22Rv1 (cell line): Measurements from ENCODE around the gene GTPBP10.

Experiments used
- CTCF ChIP-seq: fragments of 450-650 bp; IDR thresholded peaks from 2 replicates; pipeline ENCODE4 v1.5.1; 2017; ENCODE audit warnings: mild to moderate bottlenecking
- ZFX ChIP-seq: fragments of 450-650 bp; IDR thresholded peaks from 2 replicates; pipeline ENCODE4 v1.6.1; 2017; ENCODE audit warnings: antibody characterized with exemption, borderline replicate concordance

- TF ChIP-seq CTCF (no peak), ZFX (no peak)
These were observed 84.3 kb downstream of the GTPBP10 start for GRCh38 chr7:90430614-90431460.
